WTC11 (cell line): ENCODE results near the gene ENTPD6. TPM values are rescaled to one million over a fixed set of nuclear protein-coding genes. Genes with fewer than 3 reads are reported as not detected.
"Not testable (repeated sequence)": the region's sequence is repeated elsewhere in the genome, so short reads cannot be mapped to it uniquely, and the experiment has no call there.

Experiments used
- ATAC-seq: fragments of 200-7000 bp; cut with Tn5 transposase; 2 replicates; pipeline ENCODE4 v1.10.0; 2021; ENCODE audit warnings: mild to moderate bottlenecking, moderate library complexity
- CTCF ChIA-PET: fragments of 300-600 bp; sonication (Branson Sonifier 250); formaldehyde crosslinking; loops from one replicate; lab custom pipeline; 2021; ENCODE audit warnings: antibody characterized with exemption; lab: Charles Lee
- POLR2A ChIA-PET: fragments of 350-600 bp; sonication (Branson Sonifier 250); formaldehyde crosslinking; loops from one replicate; lab custom pipeline; 2021; ENCODE audit warnings: antibody characterized with exemption; lab: Charles Lee
- DNase-seq: peaks from one replicate; pipeline ENCODE4 v3.0.0; 2021; ENCODE audit warnings: low spot score
- H3K27ac Mint-ChIP-seq: 2 replicates; pipeline ENCODE4 v1.8.0; 2021; ENCODE audit warnings: mixed read lengths
- H3K27me3 Mint-ChIP-seq: 2 replicates; pipeline ENCODE4 v1.8.0; 2021; ENCODE audit warnings: low read depth, mild to moderate bottlenecking, moderate library complexity, mixed read lengths
- H3K36me3 Mint-ChIP-seq: 2 replicates; pipeline ENCODE4 v1.8.0; 2021; ENCODE audit warnings: mixed read lengths
- H3K4me1 Mint-ChIP-seq: 2 replicates; pipeline ENCODE4 v1.8.0; 2022; ENCODE audit warnings: mixed read lengths
- H3K4me3 Mint-ChIP-seq: 2 replicates; pipeline ENCODE4 v1.8.0; 2021; ENCODE audit warnings: mild to moderate bottlenecking, moderate library complexity, mixed read lengths
- H3K9me3 Mint-ChIP-seq: 2 replicates; pipeline ENCODE4 v1.8.0; 2021; ENCODE audit warnings: mixed read lengths
- AFF4 ChIP-seq: sonication (generic); formaldehyde crosslinking; IDR thresholded peaks from 2 replicates; pipeline ENCODE4 v1.8.1; 2023; ENCODE audit warnings: mild to moderate bottlenecking, missing genetic modification reagents, borderline replicate concordance
- ATF1 ChIP-seq: sonication (generic); formaldehyde crosslinking; IDR thresholded peaks from 2 replicates; pipeline ENCODE4 v1.8.1; 2023; ENCODE audit warnings: mild to moderate bottlenecking, moderate library complexity, missing genetic modification reagents
- EMX1 ChIP-seq: fragments of 250-450 bp; sonication (Bioruptor Pico); IDR thresholded peaks from 2 replicates; pipeline ENCODE4 v1.8.0; 2021; ENCODE audit warnings: mild to moderate bottlenecking
- FOXJ3 ChIP-seq: sonication (generic); formaldehyde crosslinking; IDR thresholded peaks from 2 replicates; pipeline ENCODE4 v1.9.0; 2021; ENCODE audit warnings: missing genetic modification reagents, mild to moderate bottlenecking, borderline replicate concordance
- GABPB1 ChIP-seq: sonication (generic); formaldehyde crosslinking; IDR thresholded peaks from 2 replicates; pipeline ENCODE4 v1.8.1; 2023; ENCODE audit warnings: mild to moderate bottlenecking, missing genetic modification reagents
- IRF2 ChIP-seq: sonication (generic); formaldehyde crosslinking; IDR thresholded peaks from 2 replicates; pipeline ENCODE4 v1.8.0; 2022; ENCODE audit warnings: low read depth, missing genetic modification reagents, borderline replicate concordance
- NFE2L1 ChIP-seq: sonication (generic); formaldehyde crosslinking; IDR thresholded peaks from 2 replicates; pipeline ENCODE4 v1.8.1; 2023; ENCODE audit warnings: missing genetic modification reagents
- OVOL2 ChIP-seq: fragments of 250-450 bp; sonication (Bioruptor Pico); IDR thresholded peaks from 2 replicates; pipeline ENCODE4 v1.9.0; 2021; ENCODE audit warnings: mild to moderate bottlenecking, borderline replicate concordance
- SMAD3 ChIP-seq: sonication (generic); formaldehyde crosslinking; IDR thresholded peaks from 2 replicates; pipeline ENCODE4 v1.8.0; 2022; ENCODE audit warnings: missing genetic modification reagents, mild to moderate bottlenecking, borderline replicate concordance
- ZNF512 ChIP-seq: sonication (generic); formaldehyde crosslinking; IDR thresholded peaks from 2 replicates; pipeline ENCODE4 v1.8.1; 2022; ENCODE audit warnings: missing genetic modification reagents, borderline replicate concordance
- total RNA-seq: library from RNA; stranded (reverse); gene quantifications from 3 replicates; pipeline ENCODE4 v1.2.3, GENCODE V29; 2021
- TF ChIP-seq, protein P1 (sequence below): sonication (generic); formaldehyde crosslinking; IDR thresholded peaks from 2 replicates; pipeline ENCODE4 v1.8.0; 2022; ENCODE audit warnings: missing genetic modification reagents
- TF ChIP-seq, protein P2 (sequence below): sonication (generic); formaldehyde crosslinking; IDR thresholded peaks from 2 replicates; pipeline ENCODE4 v1.8.0; 2022; ENCODE audit warnings: mild to moderate bottlenecking, missing genetic modification reagents

Gene ENTPD6
- total RNA-seq, 1 experiment from 2014 or later, result 56.9 TPM

DNA sequence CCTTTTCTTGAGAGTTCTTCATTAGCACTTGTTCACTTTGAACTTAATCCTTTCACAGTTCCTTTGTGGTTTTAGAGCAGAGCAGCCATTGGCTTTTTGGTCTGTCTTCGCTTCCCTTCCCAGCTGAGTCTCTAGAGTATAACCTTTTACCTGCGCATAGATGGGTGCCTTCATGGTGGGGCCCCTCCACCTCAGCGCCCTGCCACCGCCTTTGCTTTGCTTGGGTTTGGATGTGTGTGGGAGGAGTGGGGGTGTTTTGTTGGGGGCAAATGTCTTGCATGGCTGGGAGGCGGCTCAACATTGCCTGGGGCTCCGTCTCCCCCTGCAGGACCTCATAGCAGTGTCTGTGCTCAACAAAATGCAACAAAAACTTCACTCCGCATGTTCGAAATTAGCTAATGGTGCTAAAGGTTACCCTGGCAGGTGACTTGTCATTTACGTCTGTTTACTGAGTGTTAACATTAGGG, 64.3 kb downstream of the ENTPD6 start:
- ATAC-seq (no peak), DNase-seq (no peak)
- TF ChIP-seq GABPB1 (CRISPR knock-in tag) (no peak), OVOL2 (no peak), ATF1 (CRISPR knock-in tag) (no peak), ZNF512 (CRISPR knock-in tag) (no peak), EMX1 (no peak), SMAD3 (no peak), NFE2L1 (no peak), FOXJ3 (CRISPR knock-in tag) (no peak), IRF2 (CRISPR knock-in tag) (no peak), AFF4 (CRISPR knock-in tag) (no peak)
- TF ChIP-seq, protein P1, sequence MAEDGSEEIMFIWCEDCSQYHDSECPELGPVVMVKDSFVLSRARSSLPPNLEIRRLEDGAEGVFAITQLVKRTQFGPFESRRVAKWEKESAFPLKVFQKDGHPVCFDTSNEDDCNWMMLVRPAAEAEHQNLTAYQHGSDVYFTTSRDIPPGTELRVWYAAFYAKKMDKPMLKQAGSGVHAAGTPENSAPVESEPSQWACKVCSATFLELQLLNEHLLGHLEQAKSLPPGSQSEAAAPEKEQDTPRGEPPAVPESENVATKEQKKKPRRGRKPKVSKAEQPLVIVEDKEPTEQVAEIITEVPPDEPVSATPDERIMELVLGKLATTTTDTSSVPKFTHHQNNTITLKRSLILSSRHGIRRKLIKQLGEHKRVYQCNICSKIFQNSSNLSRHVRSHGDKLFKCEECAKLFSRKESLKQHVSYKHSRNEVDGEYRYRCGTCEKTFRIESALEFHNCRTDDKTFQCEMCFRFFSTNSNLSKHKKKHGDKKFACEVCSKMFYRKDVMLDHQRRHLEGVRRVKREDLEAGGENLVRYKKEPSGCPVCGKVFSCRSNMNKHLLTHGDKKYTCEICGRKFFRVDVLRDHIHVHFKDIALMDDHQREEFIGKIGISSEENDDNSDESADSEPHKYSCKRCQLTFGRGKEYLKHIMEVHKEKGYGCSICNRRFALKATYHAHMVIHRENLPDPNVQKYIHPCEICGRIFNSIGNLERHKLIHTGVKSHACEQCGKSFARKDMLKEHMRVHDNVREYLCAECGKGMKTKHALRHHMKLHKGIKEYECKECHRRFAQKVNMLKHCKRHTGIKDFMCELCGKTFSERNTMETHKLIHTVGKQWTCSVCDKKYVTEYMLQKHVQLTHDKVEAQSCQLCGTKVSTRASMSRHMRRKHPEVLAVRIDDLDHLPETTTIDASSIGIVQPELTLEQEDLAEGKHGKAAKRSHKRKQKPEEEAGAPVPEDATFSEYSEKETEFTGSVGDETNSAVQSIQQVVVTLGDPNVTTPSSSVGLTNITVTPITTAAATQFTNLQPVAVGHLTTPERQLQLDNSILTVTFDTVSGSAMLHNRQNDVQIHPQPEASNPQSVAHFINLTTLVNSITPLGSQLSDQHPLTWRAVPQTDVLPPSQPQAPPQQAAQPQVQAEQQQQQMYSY (CRISPR knock-in tag), result no peak
- TF ChIP-seq, protein P2, sequence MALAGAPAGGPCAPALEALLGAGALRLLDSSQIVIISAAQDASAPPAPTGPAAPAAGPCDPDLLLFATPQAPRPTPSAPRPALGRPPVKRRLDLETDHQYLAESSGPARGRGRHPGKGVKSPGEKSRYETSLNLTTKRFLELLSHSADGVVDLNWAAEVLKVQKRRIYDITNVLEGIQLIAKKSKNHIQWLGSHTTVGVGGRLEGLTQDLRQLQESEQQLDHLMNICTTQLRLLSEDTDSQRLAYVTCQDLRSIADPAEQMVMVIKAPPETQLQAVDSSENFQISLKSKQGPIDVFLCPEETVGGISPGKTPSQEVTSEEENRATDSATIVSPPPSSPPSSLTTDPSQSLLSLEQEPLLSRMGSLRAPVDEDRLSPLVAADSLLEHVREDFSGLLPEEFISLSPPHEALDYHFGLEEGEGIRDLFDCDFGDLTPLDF (CRISPR knock-in tag), result no peak
- Mint-ChIP-seq H3K36me3 (peaks cover 52% of the 10 kb centered on the region), H3K4me1 (no peaks in the 10 kb centered on the region), H3K27me3 (no peaks in the 10 kb centered on the region), H3K4me3 (no peak overlapping the region), H3K9me3 (peaks cover 32% of the 10 kb centered on the region), H3K27ac (no peak overlapping the region)
- CTCF ChIA-PET, result interaction anchor here (2.6 kb wide), 1 partner anchor 12 kb away, joined by 7 read pairs; the partner anchor contains the start of gene PYGB
- POLR2A ChIA-PET, result no interaction called here

DNA sequence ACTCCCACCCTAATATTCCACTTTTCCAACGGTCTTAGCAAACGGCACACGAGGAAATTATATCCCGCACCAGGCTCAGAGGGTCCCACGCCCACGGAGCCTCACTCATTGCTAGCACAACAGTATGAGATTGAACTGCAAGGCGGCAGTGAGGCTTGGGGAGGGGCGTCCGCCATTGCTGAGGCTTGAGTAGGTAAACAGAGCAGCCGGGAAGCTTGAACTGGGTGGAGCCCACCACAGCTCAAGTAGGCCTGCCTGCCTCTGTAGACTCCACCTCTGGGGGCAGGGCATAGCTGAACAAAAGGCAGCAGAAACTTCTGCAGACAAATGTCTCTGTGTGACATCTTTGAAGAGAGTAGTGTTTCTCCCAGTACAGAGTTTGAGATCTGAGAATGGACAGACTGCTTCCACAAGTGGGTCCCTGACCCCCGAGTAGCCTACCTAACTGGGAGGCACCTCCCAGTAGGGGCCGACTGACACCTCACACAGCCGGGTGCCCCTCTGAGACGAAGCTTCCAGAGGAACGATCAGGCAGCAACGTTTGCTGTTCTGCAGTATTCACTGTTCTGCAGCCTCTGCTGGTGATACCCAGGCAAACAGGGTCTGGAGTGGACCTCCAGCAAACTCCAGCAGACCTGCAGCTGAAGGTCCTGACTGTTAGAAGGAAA, 65.4 kb downstream of the ENTPD6 start:
- H3K27me3 Mint-ChIP-seq, H3K4me1 Mint-ChIP-seq, DNase-seq, H3K27ac Mint-ChIP-seq, H3K4me3 Mint-ChIP-seq, POLR2A ChIA-PET, ATAC-seq: not testable (repeated sequence)
- CTCF ChIA-PET, result interaction anchor here (0.6 to 2.6 kb wide), 3 partner anchors 13 to 153 kb away, joined by 3 to 7 read pairs (median 4); partner anchors contain the start of gene PYGB
- Mint-ChIP-seq H3K9me3 (peaks cover 33% of the 10 kb centered on the region), H3K36me3 (peaks cover 52% of the 10 kb centered on the region)
